HepG2 (cell line): ENCODE measurements around the gene PIM3. TPM values are rescaled to one million over a fixed set of nuclear protein-coding genes. Genes with fewer than 3 reads are reported as not detected.

ENCODE experiments used
- FOXA1 ChIP-seq, 2 experiments: fragments of 450-650 bp in 1 of 2; sonication (generic) in 1 of 2; formaldehyde crosslinking in 1 of 2; IDR thresholded peaks; 2 replicates each; pipeline versions ENCODE4 v1.4.0 to v1.6.1; 2016 to 2020; ENCODE audit warnings: missing genetic modification reagents in 1 of 2
- GMEB2 ChIP-seq: IDR thresholded peaks from 2 replicates; pipeline ENCODE4 v1.6.1; 2016; ENCODE audit warnings: missing biosample characterization, missing genetic modification reagents, low read depth
- HMGXB4 ChIP-seq, 2 experiments: sonication (generic) in 1 of 2; formaldehyde crosslinking in 1 of 2; IDR thresholded peaks; 2 replicates each; pipeline versions ENCODE4 v1.4.0 to v1.6.1; 2018 to 2020; ENCODE audit warnings: missing genetic modification reagents in 2 of 2, borderline replicate concordance in 1 of 2, low read depth in 1 of 2, mild to moderate bottlenecking in 1 of 2, missing biosample characterization in 1 of 2
- PAF1 ChIP-seq: IDR thresholded peaks from 2 replicates; pipeline ENCODE4 v1.6.1; 2016; ENCODE audit warnings: missing genetic modification reagents, missing compliant biosample characterization
- PHF21A ChIP-seq: sonication (generic); formaldehyde crosslinking; IDR thresholded peaks from 2 replicates; pipeline ENCODE4 v1.5.0; 2020; ENCODE audit warnings: mild to moderate bottlenecking, missing genetic modification reagents
- PLSCR1 ChIP-seq: sonication (generic); formaldehyde crosslinking; IDR thresholded peaks from 2 replicates; pipeline ENCODE4 v1.5.0; 2020; ENCODE audit warnings: missing genetic modification reagents, mild to moderate bottlenecking, borderline replicate concordance
- ZNF136 ChIP-seq: sonication (generic); formaldehyde crosslinking; IDR thresholded peaks from 2 replicates; pipeline ENCODE4 v1.8.1; 2022; ENCODE audit warnings: low read depth, mild to moderate bottlenecking, moderate library complexity, missing genetic modification reagents
- ZNF354B ChIP-seq: sonication (generic); formaldehyde crosslinking; IDR thresholded peaks from 2 replicates; pipeline ENCODE4 v1.8.0; 2022; ENCODE audit warnings: mild to moderate bottlenecking, missing genetic modification reagents
- ZNF44 ChIP-seq: sonication (generic); formaldehyde crosslinking; IDR thresholded peaks from 2 replicates; pipeline ENCODE4 v1.5.1; 2020; ENCODE audit warnings: mild to moderate bottlenecking, missing genetic modification reagents
- ZNF510 ChIP-seq: sonication (generic); formaldehyde crosslinking; IDR thresholded peaks from 2 replicates; pipeline ENCODE4 v1.4.0; 2020; ENCODE audit warnings: low read depth, mild to moderate bottlenecking, missing genetic modification reagents
- ZNF512 ChIP-seq: sonication (generic); formaldehyde crosslinking; IDR thresholded peaks from 2 replicates; pipeline ENCODE4 v1.4.0; 2020; ENCODE audit warnings: mild to moderate bottlenecking, missing genetic modification reagents
- ZNF704 ChIP-seq: sonication (generic); formaldehyde crosslinking; IDR thresholded peaks from 2 replicates; pipeline ENCODE4 v1.8.1; 2023; ENCODE audit warnings: mild to moderate bottlenecking, inconsistent platforms, moderate library complexity, missing genetic modification reagents, borderline replicate concordance
- ZSCAN25 ChIP-seq: sonication (generic); formaldehyde crosslinking; IDR thresholded peaks from 2 replicates; pipeline ENCODE4 v1.8.0; 2022; ENCODE audit warnings: mild to moderate bottlenecking, missing genetic modification reagents
- ZZZ3 ChIP-seq: sonication (generic); formaldehyde crosslinking; IDR thresholded peaks from 2 replicates; pipeline ENCODE4 v1.4.0; 2020; ENCODE audit warnings: missing genetic modification reagents, mild to moderate bottlenecking, borderline replicate concordance
- polyA plus RNA-seq, 8 experiments: library from polyadenylated mRNA; depleted of rRNA in 3 of 8; stranded (reverse) in 7 of 8; unstranded in 1 of 8; fragments of >200 nt; fragmentation: Illumina TruSeq in 4 of 8; extraction: Trizol in 4 of 8; gene quantifications; 2 replicates each; pipeline versions ENCODE4 v1.2.1 to v1.2.3, GENCODE V29; 2011 to 2016; ENCODE audit warnings: low read depth in 4 of 8, missing spikeins in 1 of 8, mixed read lengths in 1 of 8; ENCODE audit not compliant: insufficient read depth in 1 of 8
- total RNA-seq, 5 experiments: library from RNA; depleted of rRNA; stranded (reverse); fragments of >200 nt; fragmentation: Illumina TruSeq; extraction: Trizol; gene quantifications; 2 replicates each; pipeline ENCODE4 v1.2.3, GENCODE V29; 2016; ENCODE audit warnings: low read depth in 1 of 5
- TF ChIP-seq, protein P1 (sequence below): sonication (generic); formaldehyde crosslinking; IDR thresholded peaks from 2 replicates; pipeline ENCODE4 v1.5.1; 2020; ENCODE audit warnings: missing genetic modification reagents, mild to moderate bottlenecking, borderline replicate concordance

PIM3 gene
- total and polyA plus RNA-seq, 2 of the 13 experiments (the other 11 are each of a cell fraction or from before 2014, with no cell fraction given): 21.6 to 31.2 TPM

DNA sequence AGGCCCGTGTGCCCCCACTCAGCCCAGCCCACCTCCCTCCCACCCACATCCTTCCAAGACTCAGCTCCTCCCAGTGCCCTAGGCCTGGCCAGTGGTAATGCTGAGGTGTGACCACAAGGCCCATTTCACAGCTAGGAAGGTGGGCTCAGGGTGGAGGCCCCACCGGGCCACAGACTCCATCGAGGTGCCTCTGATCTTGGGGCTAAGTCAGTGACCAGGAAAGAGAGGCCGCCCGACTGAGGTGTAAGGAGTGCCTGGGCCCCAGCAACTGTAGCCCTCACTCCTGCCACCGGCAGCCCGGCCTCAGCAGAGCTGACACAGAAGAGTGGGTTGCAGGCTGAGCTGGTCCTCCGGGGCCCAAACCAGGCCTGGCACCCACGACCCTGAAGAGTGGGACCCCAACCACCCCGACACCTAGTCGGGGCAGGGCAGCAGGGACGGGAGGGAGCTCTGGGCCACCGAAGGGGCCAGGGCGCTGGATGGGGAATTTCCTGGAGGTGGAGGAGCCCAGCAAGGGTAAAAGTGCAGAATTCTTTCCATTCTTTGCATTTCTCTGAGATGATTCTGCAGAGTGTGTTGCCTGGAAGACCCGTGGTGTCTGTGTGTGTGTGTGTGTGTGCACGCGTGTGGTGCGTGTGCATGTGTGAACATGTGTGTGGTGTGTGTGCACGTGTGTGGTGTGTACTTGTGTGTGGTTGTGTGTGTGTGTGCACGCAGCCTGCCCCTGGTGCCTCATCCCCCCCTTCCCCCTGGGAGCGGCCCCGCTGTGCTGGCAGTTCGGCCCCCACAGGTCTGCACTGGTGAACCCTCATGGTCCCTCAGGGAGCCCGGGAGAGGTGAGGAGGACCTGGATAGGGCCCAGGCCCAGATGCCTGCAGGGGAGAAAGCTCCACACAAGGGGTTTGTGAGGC is 8.3 kb upstream of the PIM3 start (continued):
- no peak for TF ChIP-seq ZNF512 (CRISPR knock-in tag)
- no peak for TF ChIP-seq ZNF44
- no peak for TF ChIP-seq FOXA1 (IDR thresholded peaks at IDR 0.05)
- 0 out of 2 replicates have a peak, but pooled peaks have one; percentile 8 for TF ChIP-seq FOXA1 (CRISPR knock-in tag; IDR thresholded peaks at IDR 0.05)
- TF ChIP-seq PHF21A: peak; percentile 80
- TF ChIP-seq ZSCAN25 (CRISPR knock-in tag): peak; percentile 48; the same call in 1 of the 2 replicates
- TF ChIP-seq ZZZ3 (CRISPR knock-in tag): no peak
- no peak for TF ChIP-seq ZNF354B (CRISPR knock-in tag)
- no peak for TF ChIP-seq GMEB2
- no peak for TF ChIP-seq PAF1 (CRISPR knock-in tag)
- TF ChIP-seq, protein P1, sequence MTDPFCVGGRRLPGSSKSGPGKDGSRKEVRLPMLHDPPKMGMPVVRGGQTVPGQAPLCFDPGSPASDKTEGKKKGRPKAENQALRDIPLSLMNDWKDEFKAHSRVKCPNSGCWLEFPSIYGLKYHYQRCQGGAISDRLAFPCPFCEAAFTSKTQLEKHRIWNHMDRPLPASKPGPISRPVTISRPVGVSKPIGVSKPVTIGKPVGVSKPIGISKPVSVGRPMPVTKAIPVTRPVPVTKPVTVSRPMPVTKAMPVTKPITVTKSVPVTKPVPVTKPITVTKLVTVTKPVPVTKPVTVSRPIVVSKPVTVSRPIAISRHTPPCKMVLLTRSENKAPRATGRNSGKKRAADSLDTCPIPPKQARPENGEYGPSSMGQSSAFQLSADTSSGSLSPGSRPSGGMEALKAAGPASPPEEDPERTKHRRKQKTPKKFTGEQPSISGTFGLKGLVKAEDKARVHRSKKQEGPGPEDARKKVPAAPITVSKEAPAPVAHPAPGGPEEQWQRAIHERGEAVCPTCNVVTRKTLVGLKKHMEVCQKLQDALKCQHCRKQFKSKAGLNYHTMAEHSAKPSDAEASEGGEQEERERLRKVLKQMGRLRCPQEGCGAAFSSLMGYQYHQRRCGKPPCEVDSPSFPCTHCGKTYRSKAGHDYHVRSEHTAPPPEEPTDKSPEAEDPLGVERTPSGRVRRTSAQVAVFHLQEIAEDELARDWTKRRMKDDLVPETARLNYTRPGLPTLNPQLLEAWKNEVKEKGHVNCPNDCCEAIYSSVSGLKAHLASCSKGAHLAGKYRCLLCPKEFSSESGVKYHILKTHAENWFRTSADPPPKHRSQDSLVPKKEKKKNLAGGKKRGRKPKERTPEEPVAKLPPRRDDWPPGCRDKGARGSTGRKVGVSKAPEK: no peak
- no peak for TF ChIP-seq PLSCR1 (CRISPR knock-in tag)
- TF ChIP-seq ZNF136: no peak
- no peak for TF ChIP-seq ZNF510
- TF ChIP-seq HMGXB4 (CRISPR knock-in tag; IDR thresholded peaks at IDR 0.05; ENCODE audit: borderline replicate concordance in 1 of 2, low read depth in 1 of 2): no peak; a peak in 1 of 4 replicates
- TF ChIP-seq ZNF704 (CRISPR knock-in tag): 0 out of 2 replicates have a peak, but pooled peaks have one; percentile 49
